ENCODE measurements around the gene CLCNKB.
A peak's percentile ranks its signal among the peaks of the same experiment; 100 is the strongest.
"Not testable (repeated sequence)": the region's sequence is repeated elsewhere in the genome, so short reads cannot be mapped to it uniquely, and the experiment has no call there.

The CLCNKB gene

DNA sequence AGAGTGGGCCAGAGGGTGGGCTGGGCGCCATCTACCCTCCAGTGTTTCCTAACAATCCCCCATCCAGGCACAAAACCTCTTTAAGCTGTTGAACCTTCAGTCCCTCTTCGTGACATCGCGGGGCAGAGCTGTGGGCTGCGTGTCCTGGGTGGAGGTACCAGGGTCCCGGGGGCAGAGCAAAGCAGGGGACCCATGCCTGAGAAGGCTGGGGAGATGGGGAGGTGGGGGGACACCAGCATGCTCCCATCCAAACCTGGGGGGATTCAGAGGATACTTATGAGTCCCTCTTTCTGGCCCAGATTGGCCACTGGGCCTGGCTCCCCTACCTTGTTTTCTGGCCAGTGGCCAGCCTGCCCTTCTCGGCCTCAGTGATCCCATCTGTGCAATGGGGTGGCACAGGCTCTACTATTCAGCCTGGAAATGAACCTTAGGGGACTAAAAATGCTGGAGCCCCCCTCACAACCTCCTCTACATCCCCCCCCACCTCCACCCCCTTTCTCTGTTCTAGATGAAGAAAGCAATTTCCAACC is 10.4 kb upstream of the CLCNKB start:
- not testable (repeated sequence) for DNase-seq (ENCODE audit: low spot score)

GRCh38 chr1:16036461-16036860 is 7.1 kb upstream of the CLCNKB start:
- not testable (repeated sequence) for DNase-seq (ENCODE audit: low spot score)

- DNase-seq (ENCODE audit: low spot score), result no peak
Observed at GRCh38 chr1:16038620-16038912, 5.0 kb upstream of the CLCNKB start.

- not testable (repeated sequence) for DNase-seq (ENCODE audit: low spot score)
Observed at GRCh38 chr1:16039871-16040270, 3.7 kb upstream of the CLCNKB start.

GRCh38 chr1:16041200-16041599 is 2.4 kb upstream of the CLCNKB start:
- no peak for DNase-seq (ENCODE audit: low spot score)

DNA sequence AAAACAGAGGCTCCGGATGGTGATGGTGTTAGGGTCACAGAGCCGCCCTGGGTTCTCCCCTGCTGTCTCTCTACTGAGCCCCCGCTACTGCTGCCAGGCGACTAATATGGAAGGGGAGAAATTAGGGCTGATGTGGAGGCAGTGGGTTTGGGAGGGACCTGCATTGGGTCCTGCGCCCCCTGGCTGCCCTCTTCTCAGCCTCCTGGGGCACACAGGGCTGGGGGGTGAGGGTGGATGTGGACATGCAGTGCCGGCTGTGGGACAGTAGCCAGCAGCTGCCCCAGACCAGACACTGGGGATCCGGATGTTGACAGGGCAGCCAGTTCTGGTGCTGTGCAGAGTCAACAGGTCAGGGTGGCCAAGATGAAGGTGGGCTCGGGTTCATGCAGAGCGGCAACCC is 1.5 kb upstream of the CLCNKB start:
- DNase-seq (ENCODE audit: low spot score), result no peak

- DNase-seq (ENCODE audit: low spot score), result not testable (repeated sequence)
Observed at GRCh38 chr1:16042654-16043053, 928 bp upstream of the CLCNKB start.

GRCh38 chr1:16043950-16044349 is 368 bp downstream of the CLCNKB start:
- no peak for DNase-seq (ENCODE audit: low spot score)

DNA sequence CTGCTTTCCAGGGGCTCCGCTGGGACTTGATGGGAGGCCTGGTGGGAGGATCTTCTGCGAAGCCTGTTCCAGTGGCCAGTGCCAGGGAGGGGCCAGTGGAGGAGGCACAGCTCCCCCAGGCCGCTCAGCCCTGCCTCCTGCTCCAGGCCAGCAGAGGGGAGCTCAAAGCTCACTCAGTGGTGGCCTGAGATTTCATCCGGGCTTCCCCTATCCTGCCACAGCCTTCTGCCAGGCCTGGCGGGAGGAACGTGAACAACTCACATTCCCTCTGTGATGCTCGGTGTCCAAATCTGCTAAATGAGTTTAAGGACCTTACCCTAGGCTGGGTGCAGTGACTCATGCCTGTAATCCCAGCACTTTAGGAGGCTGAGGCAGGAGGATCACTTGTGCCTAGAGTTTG is 3.3 kb downstream of the CLCNKB start:
- peak; percentile 36 for DNase-seq (ENCODE audit: low spot score)

DNA sequence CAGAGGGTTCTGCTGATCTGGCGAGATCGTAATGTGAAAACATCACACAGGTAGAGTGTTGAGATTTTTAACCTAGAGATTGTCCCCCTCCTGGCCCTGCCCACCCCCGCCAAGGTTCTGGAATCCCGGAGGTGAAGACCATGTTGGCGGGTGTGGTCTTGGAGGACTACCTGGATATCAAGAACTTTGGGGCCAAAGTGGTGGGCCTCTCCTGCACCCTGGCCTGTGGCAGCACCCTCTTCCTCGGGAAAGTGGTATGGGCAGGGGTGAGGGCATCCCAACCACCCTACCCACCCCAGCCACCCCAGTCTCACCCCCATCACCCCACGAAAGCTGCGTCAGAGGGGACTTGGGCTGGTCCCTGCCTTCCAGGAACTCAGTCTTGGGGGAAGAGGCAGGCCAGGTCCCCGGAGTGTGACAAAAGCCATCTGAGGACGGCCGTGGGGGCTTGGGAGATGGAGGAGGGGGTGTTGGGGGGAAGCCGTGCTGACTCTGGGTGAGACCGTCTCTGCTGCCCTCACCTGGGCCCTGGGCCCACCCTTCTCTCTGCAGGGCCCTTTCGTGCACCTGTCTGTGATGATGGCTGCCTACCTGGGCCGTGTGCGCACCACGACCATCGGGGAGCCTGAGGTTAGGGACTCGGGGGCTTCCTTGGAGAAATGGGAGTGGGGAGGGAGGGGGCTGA is 4.4 kb downstream of the CLCNKB start:
- DNase-seq (ENCODE audit: low spot score), result no peak

DNA sequence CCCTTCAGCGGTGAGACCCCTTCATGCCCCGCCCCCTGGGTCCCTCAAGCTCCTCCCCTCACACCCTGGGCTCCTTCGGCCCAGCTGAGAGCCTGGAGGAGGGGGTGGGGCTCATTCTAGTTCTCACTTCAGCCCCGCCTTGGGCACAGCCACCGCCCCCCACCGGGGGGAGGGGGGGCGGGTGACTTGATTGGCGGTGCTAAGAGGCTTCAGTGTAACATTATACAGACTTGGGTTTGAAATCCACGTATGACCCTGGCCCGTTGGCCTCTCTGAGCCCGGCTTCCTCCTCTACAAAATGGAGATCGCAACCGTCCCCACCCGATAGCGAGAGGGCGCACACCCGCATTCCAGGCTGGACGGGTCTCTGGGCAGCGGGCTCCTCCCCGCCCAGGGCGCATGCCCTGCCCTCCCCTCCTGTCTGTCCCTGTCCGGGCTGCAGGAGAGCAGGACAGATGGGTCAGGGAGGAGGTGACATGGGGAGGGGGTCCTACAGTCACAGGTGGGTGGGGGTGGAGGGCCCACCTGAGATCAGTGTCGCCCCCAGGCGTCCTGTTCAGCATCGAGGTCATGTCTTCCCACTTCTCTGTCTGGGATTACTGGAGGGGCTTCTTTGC is 5.1 kb downstream of the CLCNKB start:
- DNase-seq (ENCODE audit: low spot score), result peak; percentile 61

DNA sequence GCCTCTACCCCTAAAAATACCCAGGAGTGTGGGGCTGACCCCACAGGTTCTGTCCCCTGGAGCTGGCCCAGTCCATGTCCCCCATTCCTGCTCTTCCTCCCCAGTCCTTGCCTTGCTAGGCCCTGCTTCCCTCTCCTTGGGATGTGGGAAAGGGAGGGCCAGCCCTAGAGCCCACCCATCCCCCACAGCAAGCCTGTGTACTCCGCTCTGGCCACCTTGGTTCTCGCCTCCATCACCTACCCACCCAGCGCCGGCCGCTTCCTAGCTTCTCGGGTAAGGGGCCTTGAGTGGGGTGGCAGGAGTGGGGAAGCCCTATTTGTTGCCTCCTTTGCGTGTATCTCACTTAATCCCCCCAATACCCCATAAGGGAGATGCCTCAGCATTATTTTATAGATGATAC is 6.7 kb downstream of the CLCNKB start:
- DNase-seq (ENCODE audit: low spot score), result no peak

DNA sequence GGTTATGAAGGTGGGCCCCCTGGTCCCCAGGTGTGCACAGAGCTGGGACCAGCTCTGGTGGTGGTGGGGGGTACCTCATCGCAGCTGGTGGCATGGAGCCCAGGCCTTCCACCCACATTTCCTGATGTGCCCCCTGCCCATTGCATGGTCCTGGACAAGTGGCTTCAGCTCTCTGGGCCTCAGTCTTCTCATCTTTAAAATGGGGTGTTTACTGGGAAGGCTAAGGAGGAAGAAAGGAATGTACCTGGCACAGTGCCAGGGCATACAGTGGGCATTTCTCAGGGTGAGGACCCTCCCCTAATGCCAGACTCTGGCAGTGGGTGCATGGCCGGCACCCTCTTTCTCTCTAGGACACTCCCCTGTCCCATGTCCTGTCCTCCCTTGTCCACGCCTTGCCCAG is 7.5 kb downstream of the CLCNKB start:
- DNase-seq (ENCODE audit: low spot score), result no peak

GRCh38 chr1:16051949-16052348 is 8.4 kb downstream of the CLCNKB start:
- DNase-seq (ENCODE audit: low spot score), result not testable (repeated sequence)

DNA sequence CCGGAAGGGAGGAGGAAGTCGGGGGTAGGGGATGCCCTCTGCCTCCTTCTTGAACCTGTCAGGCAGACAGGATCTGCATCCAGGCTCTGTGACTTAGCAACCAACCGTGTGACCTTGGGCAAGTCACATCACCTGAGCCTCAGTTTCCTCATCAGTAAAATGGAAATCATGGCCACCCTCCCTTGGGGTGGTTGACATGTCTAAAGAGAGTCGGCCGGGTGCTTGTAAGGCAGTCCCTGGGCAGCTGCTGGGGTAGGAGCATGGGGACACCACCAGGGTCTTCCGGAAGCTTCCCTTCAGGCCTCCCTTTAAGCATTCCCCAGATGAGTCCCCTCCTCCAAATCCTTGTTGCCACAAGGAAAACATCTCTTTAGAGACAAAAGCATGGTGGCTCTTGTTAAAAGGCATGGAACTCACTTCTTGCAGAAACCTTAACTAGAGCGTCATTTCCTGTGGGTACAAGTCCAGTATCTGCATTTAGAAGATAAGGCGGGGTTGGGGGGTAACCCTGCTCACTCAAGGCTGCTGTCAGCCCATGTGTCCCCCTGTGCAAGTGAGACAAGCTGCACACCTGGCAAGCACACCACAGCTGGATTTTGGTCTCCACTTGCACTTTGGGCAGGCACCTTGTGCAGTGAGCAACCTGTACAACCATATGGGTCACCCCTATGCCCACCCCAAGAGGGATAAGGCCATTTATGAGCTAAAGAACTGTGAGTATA is 10.4 kb downstream of the CLCNKB start:
- DNase-seq (ENCODE audit: low spot score), result no peak

DNA sequence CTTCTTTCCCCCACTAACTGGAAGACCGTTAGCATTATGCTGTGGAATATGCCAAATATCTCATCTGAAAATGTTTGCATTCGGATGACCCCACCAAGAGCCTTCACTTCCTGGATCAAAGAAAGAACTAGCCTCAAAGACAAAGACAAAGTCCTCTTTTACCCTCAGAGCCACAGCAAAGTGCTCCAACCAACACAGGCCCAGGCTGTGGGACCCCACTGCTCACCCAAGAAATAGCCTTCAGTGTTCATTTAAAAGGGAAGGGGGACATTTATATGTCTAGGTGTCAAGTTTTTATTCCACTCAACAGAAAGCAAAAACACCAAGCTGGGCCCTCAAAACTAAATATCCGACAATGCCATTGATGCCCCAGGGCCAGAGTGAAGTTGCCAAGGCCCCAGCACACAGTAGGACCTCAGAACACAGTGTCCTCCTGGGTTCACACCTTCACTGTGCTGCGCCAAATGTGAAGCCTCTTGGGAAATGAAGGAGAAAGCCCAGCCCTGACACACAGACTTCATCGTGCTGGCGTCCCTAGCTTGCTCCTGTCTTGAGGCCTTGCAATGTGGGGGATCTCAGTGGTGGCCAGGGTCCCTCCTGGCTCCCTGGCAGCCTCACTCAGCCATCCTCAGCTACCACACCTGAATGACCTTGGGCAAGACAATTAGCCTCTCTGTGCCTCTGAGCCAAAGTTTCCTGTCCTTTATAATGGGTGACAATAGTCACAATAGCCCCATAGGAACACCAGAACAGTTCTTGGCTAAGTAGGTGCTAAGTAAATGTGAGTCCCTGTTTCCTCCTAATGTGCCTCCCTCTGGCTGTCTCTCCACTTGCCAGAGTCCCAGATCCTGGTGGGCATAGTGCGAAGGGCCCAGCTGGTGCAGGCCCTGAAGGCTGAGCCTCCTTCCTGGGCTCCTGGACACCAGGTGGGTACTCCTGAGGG is 11.3 kb downstream of the CLCNKB start:
- DNase-seq (ENCODE audit: low spot score), result no peak

- DNase-seq (ENCODE audit: low spot score), result peak; percentile 88
Observed at GRCh38 chr1:16055613-16056520, 12.3 kb downstream of the CLCNKB start.

DNA sequence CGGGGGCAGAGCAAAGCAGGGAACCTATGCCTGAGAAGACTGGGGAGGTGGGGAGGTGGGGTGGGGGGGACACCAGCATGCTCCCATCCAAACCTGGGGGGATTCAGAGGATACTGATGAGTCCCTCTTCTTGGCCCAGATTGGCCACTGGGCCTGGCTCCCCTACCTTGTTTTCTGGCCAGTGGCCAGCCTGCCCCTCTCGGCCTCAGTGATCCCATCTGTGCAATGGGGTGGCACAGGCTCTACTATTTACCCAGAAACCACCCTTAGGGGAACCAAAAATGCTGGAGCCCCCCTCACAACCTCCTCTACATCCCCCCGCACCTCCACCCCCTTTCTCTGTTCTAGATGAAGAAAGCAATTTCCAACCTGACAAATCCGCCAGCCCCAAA is 12.9 kb downstream of the CLCNKB start:
- not testable (repeated sequence) for DNase-seq (ENCODE audit: low spot score)

DNA sequence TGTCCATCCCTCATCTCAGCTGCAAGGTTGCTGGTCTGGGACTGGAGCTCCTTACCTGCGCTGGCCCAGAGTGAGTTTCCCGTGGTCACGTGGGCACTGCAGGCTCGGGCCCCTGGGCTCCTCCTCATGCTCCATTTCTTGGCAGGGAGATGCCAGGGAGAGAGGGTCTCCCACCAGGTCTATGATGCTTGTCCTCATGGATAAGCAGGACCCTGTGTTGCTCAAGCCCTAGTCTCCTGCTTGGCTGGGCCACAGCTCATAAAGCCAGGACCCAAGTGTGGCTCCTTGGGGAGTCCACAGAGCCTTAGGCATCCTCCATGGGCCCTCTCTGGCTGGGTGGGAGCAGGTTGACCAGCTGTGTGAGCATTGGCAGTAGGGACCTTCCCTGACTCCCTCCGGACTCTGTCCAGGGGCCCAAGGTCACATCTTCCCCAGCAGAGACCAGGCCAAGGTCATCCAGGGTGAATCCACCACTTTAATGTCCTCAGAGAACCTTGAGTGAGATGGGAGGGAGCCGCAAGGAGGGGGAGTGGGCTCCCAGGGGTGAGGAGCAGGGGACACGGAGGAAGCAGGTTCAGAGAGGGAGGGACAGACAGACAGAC is 13.8 kb downstream of the CLCNKB start:
- DNase-seq (ENCODE audit: low spot score), result not testable (repeated sequence)

DNA sequence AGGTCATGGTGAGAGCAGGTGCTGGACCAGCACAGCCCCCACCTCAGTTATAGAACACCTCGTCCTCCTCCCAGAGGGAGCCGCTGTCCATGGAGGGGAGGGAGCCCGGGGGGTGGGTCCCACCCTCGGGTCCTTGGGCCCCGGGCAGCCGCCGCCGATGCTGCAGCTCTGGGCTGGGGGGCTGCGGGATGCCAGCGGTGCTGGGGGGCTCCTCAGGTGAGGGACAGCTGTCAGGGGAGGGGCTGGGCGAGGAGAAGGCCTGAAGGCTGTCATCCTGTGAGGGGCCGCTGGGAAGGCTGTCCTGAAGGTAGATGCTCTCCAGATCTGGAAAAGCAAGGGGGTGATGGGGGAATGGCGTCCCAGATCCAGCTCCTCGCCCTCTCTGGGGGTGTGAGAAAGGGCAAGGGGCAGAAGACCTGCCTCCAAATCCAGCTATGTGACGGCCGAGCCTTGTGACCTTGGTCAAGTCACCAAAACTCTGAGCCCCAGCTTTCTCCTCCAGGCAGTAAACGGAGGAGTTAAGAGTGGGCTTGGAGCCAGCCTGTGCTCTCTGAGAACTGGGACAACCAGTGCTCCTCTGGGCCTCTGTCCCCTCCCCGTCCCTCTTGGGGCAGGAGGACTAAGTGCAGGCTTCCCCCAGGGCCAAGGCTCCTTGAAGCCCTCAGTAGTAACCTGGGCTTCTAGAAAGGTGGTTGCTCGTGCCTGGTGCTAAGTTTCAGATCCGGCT is 15.0 kb downstream of the CLCNKB start:
- not testable (repeated sequence) for DNase-seq (ENCODE audit: low spot score)

All from AG20443 (cell line).